ENCODE measurements around the gene DYNAP.

DYNAP gene

DNA sequence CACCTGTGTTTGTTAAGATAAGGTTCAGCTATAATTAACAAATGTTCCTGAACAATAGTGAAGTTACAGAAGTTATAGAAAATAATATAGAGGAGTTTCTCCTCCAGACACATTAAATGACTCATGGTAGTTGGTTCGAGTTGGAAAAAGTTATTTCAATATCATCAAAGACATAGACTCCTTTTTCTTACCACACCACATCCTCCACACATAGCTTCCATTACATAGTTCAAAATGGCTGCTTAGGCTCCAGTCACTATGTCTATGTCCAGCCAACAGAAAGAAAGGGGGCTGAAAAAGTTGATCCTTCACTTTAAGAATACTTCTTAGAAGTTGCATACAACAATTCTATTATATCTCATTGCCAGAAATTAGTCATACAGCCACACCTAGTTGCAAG, 50.7 kb downstream of the DYNAP start:
- no peak for DNase-seq

DNA sequence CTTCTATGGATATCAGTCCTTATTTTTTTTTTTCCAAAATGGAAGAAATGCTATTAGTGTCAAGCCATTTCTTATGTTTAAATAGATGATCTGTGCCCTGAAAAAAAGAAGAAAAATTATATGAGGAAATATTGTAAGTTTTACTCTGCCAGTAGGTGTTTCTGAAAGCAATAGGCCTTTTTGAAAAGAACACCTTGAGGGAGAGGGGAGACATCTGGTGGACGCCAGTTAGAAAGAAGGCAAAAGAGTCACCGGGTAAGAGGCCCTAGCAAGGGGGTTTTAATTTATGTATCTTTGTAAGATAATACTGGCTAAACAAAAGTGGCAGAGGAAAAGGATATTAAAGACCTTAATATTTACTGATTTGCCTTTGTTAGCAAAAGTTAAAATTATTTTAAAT, 56.1 kb downstream of the DYNAP start:
- DNase-seq, result no peak

Measured in stimulated activated CD4-positive, alpha-beta T cell treated with anti-CD3 and anti-CD28 coated beads, Interleukin-4, amount 100 ng/mL, for 1 hour (primary cell).